HCEC 1CT (cell line): ENCODE measurements around the gene MAN2A2.
A peak's percentile ranks its signal among the peaks of the same experiment; 100 is the strongest.
"Not testable (repeated sequence)": the region's sequence is repeated elsewhere in the genome, so short reads cannot be mapped to it uniquely, and the experiment has no call there.

Source experiments
- DNase-seq: peaks from one replicate; pipeline ENCODE4 v3.0.0-alpha.2; 2017

MAN2A2 gene

GRCh38 chr15:90922712-90923322, 19.7 kb downstream of the MAN2A2 start:
- DNase-seq = not testable (repeated sequence)

DNA sequence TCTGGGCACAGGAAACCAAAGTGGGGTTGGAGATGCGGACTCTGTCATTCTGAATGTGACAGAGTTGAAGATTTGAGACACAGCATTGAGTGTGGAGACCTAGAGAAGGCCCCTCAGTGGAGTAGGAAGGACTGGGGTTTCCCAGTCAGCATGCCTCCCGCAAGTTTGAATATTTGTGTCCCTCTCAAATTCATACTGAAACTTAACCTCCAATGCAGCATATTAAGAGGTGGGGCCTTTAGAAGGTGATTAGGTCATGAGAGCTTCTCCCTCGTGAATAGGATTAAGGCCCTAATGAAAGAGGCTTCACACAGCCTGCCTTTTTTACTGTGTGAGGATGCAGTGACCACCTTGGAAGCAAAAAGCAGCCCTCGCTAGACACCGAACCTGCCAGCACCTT, 21.3 kb downstream of the MAN2A2 start:
- no peak for DNase-seq

GRCh38 chr15:90926766-90927165, 23.7 kb downstream of the MAN2A2 start:
- not testable (repeated sequence) for DNase-seq

- DNase-seq = not testable (repeated sequence)
Observed at GRCh38 chr15:90928106-90928505, 25.0 kb downstream of the MAN2A2 start.

- no peak for DNase-seq
Observed at GRCh38 chr15:90929246-90930019, 26.3 kb downstream of the MAN2A2 start.

DNA sequence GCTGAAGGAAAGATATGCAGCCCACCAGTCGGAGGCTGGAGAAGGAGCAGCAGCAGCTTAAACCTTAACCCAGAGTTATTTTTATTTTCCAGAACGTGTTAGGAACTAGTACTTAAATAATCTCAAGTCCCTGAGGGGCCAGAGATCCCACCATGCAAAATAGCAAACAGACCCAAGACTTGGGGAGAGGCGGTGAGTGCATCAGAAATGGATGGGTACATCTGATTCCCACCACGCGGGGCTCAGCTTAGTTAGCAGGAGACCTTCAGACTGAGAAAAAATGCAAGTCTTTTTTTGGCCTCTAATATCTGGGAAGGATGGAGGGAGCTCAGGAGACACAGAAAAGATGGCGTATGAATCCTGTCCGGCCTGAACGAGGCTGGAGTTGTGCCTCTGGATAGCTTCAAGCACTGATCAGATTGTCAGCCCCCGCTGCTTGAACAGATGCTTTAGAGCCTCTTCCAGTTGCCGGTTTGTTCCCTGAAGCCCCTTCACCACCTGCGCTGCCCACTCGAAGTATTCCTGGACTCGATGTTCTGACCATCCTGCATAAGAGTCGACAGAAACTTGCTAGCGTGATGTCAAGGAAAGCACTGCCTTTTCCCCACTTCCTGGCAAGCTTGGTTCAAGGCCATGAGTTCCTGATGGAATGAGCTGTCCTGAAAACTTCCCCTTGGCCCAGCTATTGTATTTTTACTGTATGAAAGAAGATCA, 27.9 kb downstream of the MAN2A2 start:
- no peak for DNase-seq

DNA sequence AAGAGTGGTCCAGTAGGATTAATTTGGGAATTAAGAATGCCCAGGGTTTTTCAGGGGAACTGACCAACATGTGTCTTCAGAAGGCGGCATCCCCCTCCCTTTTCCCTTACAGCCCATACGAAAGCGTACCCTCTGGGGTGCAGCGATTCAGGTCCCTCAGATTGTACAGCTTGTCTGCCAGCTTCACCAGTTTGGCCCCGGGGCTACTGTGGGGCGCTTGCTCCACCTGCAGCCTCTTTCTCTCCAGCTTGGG, 28.4 kb downstream of the MAN2A2 start:
- no peak for DNase-seq

DNA sequence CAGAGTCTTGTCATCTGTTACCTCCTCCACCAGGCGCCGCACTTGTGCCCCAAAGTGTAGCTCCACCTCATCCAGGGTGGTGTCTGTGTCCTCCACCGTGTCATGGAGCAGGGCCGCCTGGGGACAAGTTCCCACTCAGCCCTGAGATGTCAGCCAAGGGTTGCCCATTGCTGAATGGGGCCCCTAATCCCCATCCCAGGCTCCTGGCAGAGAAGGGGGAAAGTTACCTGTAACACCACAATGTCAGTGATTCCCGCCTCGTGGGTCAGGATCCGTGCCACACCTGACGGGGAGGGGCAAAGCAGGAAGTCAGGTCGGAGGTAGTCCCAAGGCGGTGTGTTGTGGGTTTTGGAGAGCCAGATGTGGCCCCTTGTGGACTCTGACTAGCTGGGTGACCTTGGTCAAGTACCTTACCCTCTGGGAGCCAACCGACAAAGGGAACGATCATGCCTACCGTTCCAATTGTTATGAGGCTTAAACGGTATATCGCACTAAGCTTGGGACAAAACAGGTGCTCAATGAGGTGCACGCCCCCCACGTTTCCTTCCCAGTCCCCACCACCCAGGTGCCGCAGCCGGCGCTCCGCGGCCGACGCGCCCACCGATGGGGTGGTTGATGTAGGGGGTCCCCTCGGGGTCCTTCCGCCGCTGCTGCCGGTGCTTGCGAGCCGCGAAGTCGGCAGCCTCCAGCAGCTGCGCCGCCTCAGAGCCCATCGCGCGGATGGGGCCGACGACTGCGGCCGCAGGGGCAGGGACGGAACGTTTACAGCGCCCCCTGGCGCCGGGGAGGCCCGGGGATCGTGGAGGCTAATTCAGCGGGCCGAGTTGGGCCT, 28.9 kb downstream of the MAN2A2 start, which contains the start of gene HDDC3:
TSS of gene HDDC3 (minus strand) at position 722 of the 832 bp plus-strand sequence. CDS start at position 713, 9 bp downstream.
- DNase-seq = peak; percentile 76

- DNase-seq = no peak
Observed at GRCh38 chr15:90932660-90932991, 29.5 kb downstream of the MAN2A2 start.

DNA sequence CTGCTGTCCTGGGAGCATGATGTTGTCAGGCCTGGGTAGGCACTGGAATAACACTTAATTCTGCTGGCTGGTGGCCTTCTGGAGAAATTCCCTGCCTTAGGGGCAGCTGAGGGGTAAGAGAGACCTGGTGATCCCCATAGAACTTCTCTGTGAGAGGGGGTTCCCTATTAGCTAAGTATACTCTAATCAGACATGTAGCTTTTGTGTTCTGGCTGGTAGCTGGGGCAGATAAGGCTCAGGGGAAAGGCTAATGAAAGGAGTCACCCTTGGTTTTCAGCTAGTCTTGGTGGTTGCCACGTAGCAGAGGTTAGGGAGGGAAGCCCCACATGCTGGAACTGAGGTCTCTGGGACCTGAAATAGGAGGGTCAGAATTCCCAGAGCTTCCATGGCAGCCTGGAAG, 30.2 kb downstream of the MAN2A2 start:
- DNase-seq = no peak

DNA sequence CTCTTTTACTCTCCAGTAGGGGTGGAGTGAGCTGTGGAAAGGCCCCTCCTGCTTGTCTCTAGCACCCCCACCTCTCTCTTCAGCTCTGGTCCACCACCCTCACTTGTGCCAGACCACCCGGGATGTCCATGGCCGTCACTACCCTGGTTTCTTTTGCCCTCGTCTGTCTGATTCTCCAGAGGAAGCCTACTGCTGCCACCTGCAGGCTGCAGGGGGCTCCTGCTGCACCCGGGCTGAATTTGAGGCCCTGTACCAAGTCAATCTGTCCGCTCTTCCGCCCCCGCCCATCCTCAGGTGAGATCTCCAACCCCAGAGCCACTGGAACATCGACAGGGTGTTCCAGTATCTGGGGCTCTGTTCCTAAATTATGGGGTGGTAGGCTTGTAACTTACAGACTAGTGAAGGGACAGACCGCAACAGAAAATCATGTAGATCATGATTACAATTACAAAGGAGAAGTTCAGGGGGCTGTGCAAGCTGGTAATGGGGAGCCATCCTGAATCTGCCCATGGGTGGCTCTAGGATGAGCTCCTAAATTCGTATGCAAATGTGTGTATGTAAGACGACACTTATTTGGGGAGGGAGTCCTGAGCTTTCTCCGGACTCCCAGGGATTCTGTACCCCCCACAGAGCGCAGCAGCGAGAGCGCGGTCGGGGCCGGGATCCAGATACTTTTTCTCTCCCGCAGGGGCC, 31.3 kb downstream of the MAN2A2 start:
- peak; percentile 77 for DNase-seq

GRCh38 chr15:90934949-90935751, 32.0 kb downstream of the MAN2A2 start, which contains the start of gene UNC45A:
Gene UNC45A (plus strand): TSS chr15:90935285. CDS start chr15:90935325, 40 bp downstream.
- peak; percentile 83 for DNase-seq

GRCh38 chr15:90936823-90937222, 33.7 kb downstream of the MAN2A2 start:
- no peak for DNase-seq

GRCh38 chr15:90938261-90938660, 35.2 kb downstream of the MAN2A2 start:
- no peak for DNase-seq

GRCh38 chr15:90939756-90940155, 36.7 kb downstream of the MAN2A2 start:
- no peak for DNase-seq

DNA sequence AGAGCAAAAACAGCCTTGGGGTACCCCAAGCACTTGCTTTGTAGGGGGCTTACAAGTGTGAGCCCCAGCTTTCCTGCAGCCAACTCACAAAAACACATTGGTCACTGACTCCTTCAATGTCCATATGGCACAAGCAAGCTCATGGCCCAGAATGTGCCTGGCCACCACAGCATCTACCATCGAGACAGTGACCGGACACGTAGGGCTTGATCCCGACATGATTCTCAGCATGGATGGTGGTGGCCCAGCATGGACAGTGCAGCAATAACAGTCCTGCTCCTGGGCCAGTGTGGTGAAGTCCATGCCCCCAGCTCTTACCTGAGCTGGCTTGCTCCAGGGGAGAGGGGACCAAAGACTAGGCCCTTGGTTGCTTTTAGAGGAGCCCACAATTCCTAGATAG, 37.9 kb downstream of the MAN2A2 start:
- no peak for DNase-seq

- no peak for DNase-seq
Observed at GRCh38 chr15:90942354-90943120, 39.4 kb downstream of the MAN2A2 start.

GRCh38 chr15:90945091-90945490, 42.0 kb downstream of the MAN2A2 start:
- no peak for DNase-seq

GRCh38 chr15:90946538-90946937, 43.4 kb downstream of the MAN2A2 start:
- DNase-seq = no peak

DNA sequence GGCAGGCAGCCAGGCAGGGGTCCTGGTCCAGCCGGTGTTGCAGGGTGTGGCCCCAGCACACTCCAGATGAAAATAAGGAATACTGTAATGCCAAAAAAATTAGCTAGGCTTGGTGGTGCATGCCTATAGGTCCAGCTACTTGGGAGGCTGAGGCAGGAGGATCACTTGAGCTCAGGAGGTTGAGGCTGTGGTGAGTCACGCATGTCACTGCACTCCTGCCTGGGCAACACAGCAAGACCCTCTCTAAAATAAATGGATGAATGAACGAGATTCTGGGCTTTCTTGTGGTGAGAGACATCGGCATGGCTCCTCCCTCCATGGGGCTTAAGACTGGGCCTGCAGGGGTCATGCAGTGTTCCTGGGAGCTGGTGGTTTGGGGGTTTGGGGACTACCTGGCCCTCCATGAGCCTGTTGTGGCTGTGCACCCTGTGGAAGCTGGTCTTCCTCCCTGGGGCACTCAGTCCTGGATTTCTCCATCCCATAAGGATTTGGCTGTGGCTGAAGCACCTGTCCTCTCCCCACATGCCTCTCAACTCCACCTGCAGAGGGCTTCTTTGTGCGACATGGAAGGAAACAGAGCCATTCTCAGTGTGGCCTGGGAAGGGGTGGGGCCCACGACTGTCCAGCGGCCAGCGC, 44.0 kb downstream of the MAN2A2 start:
- DNase-seq = no peak
